ENCODE measurements around the gene BSN.

- TF ChIP-seq CTCF (IDR thresholded peaks at IDR 0.05; ENCODE audit: low read depth, low read length) = no peak
- no peak for TF ChIP-seq MAX (IDR thresholded peaks at IDR 0.05; ENCODE audit: low read depth, low read length)
- no peak for TF ChIP-seq POLR2A (IDR thresholded peaks at IDR 0.05; ENCODE audit: extremely low read depth, insufficient read length)
- TF ChIP-seq MYC (IDR thresholded peaks at IDR 0.05; ENCODE audit: low read depth, low read length) = no peak
These were observed 36.3 kb upstream of the BSN start for GRCh38 chr3:49518016-49518415.

All from NB4 (cell line).